Stomach (tissue), 4 donors: ENCODE measurements around the gene APBA1.

Experiments
- POLR2A ChIP-seq, 4 donors: fragments of 450-650 bp; IDR thresholded peaks; one replicate each; pipeline ENCODE4 v1.6.1; 2016; ENCODE audit warnings: antibody characterized with exemption in 4 of 4, control low read depth in 2 of 4, mild to moderate bottlenecking in 1 of 4, moderate library complexity in 1 of 4
- POLR2AphosphoS5 ChIP-seq, 3 donors: sonication (generic); formaldehyde crosslinking; IDR thresholded peaks; one replicate each; pipeline ENCODE4 v1.6.1; 2016; ENCODE audit warnings: antibody characterized with exemption in 3 of 3
- TF ChIP-seq, protein P1 (sequence below), 7 experiments: fragments of 450-650 bp in 4 of 7; fragments of 200-600 bp in 3 of 7; sonication (generic) in 3 of 7; IDR thresholded peaks; one replicate each; pipeline ENCODE4 v1.5.1; 2016 to 2019; ENCODE audit warnings: antibody characterized with exemption in 7 of 7, control low read depth in 2 of 7, mild to moderate bottlenecking in 1 of 7

DNA sequence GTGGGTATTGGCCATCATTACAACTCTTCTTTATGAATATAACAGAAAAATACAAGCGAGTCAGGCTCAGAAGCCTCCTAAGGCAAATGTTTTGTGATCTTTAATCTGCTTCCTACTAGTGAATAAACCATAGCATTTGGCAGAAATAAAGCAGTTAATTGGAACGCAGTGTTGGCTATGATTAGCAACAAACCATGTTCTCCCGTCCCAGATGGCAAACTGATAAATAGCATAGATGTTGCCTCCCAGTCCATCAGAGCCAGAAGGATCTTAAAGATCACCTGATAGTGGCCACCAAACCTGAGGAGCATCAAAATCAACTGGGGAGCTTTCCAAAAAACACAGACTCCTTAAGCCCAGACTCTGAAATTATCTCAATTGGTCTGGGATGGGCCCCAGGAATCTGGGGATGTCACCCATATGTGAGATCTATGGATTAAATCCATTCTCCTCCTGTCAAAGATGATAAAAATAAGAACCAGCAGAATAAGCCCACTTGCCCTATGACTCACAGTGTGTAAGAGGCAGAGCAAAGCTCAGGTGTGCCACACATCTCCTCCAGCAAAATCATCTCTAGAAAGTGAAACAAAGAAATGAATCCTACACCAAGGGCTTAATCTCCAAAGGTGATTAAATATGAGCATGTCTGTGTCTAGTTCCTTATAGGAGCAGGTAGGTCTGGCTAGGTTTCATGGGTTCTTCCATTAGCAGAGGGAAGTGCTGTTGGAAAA is 50.3 kb downstream of the APBA1 start:
- TF ChIP-seq POLR2A (IDR thresholded peaks at IDR 0.05) = no peak
- TF ChIP-seq, protein P1, sequence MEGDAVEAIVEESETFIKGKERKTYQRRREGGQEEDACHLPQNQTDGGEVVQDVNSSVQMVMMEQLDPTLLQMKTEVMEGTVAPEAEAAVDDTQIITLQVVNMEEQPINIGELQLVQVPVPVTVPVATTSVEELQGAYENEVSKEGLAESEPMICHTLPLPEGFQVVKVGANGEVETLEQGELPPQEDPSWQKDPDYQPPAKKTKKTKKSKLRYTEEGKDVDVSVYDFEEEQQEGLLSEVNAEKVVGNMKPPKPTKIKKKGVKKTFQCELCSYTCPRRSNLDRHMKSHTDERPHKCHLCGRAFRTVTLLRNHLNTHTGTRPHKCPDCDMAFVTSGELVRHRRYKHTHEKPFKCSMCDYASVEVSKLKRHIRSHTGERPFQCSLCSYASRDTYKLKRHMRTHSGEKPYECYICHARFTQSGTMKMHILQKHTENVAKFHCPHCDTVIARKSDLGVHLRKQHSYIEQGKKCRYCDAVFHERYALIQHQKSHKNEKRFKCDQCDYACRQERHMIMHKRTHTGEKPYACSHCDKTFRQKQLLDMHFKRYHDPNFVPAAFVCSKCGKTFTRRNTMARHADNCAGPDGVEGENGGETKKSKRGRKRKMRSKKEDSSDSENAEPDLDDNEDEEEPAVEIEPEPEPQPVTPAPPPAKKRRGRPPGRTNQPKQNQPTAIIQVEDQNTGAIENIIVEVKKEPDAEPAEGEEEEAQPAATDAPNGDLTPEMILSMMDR (IDR thresholded peaks at IDR 0.05) = no peak
- TF ChIP-seq POLR2AphosphoS5 (IDR thresholded peaks at IDR 0.05) = no peak
